PC-9 (cell line): ENCODE results near the gene ABL2.

Source experiments
- CTCF ChIP-seq: fragments of 200-600 bp; sonication (generic); conservative IDR thresholded peaks from 2 replicates; pipeline ENCODE4 v1.6.1; 2017; ENCODE audit warnings: mixed run types, antibody characterized with exemption, mild to moderate bottlenecking, moderate library complexity
- EZH2 ChIP-seq: fragments of 200-600 bp; sonication (generic); IDR thresholded peaks from 2 replicates; pipeline ENCODE4 v1.8.0; 2017; ENCODE audit warnings: antibody characterized with exemption, low read depth

DNA sequence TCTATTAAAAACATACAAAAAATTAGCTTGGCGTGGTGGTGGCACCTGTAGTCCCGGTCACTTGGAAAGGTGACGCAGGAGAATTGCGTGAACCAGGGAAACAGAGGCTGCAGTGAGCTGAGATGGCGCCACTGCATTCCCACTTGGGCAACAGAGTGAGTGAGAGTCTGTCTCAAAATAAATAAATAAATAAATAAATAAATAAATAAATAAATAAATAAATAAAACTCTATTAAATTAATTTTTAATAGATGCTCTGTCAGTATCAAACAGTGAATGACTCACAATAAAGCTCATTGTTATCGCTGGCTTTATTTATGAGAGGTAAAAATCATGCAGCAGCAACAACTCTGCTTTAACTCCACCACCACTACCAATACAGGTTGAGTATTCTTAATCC is 72.8 kb downstream of the ABL2 start:
- TF ChIP-seq CTCF (no peak), EZH2 (no peak)
